ENCODE measurements around the gene MEF2C. TPM values are rescaled to one million over a fixed set of nuclear protein-coding genes. Genes with fewer than 3 reads are reported as not detected.
"Not testable (repeated sequence)": the region's sequence is repeated elsewhere in the genome, so short reads cannot be mapped to it uniquely, and the experiment has no call there.

The MEF2C gene
- total RNA-seq, 2 donors from 2014 or later = 94.0 to 104 TPM

GRCh38 chr5:88861231-88861630, 21.8 kb downstream of the MEF2C start:
- DNase-seq (ENCODE audit: low spot score) (no peak), ATAC-seq (ENCODE audit: insufficient number of reproducible peaks, low FRiP score, low read depth) (no peak)
- Histone ChIP-seq H3K27me3 (replicated peaks; ENCODE audit: insufficient read depth) (no peaks in the 10 kb centered on the region), H3K36me3 (peaks cover 6% of the 10 kb centered on the region), H3K9me3 (no peaks in the 10 kb centered on the region), H3K27ac (peak overlapping the region; percentile 2 to 62), H3K4me3 (no peak overlapping the region), H3K4me1 (ENCODE audit: control insufficient read depth in 1 of 2, low read depth in 2 of 2) (peaks cover 17 to 29% of the 10 kb centered on the region in 2 donors)
- TF ChIP-seq CTCF (IDR thresholded peaks at IDR 0.05) = no peak

- peak overlapping the region; percentile 42 for H3K4me3 ChIP-seq
These were observed 22.5 kb downstream of the MEF2C start for GRCh38 chr5:88860501-88860900.

GRCh38 chr5:88858392-88858791, 24.6 kb downstream of the MEF2C start:
- peaks cover 27 to 35% of the 10 kb centered on the region in 2 donors for H3K4me1 ChIP-seq (ENCODE audit: control insufficient read depth in 1 of 2, low read depth in 2 of 2)
- DNase-seq (ENCODE audit: low spot score) (no peak), ATAC-seq (ENCODE audit: insufficient number of reproducible peaks, low FRiP score, low read depth) (no peak)
- no peak for TF ChIP-seq CTCF (IDR thresholded peaks at IDR 0.05)
- no peaks in the 10 kb centered on the region for H3K27me3 ChIP-seq (replicated peaks; ENCODE audit: insufficient read depth)
- peaks cover 6% of the 10 kb centered on the region for H3K36me3 ChIP-seq
- no peaks in the 10 kb centered on the region for H3K9me3 ChIP-seq
- no peak overlapping the region for H3K27ac ChIP-seq
- no peak overlapping the region for H3K4me3 ChIP-seq

More at GRCh38 chr5:88860501-88860900, 22.5 kb downstream of the MEF2C start:
- Histone ChIP-seq H3K4me1 (ENCODE audit: control insufficient read depth in 1 of 2, low read depth in 2 of 2) (peaks cover 17 to 29% of the 10 kb centered on the region in 2 donors), H3K36me3 (peaks cover 6% of the 10 kb centered on the region), H3K27me3 (replicated peaks; ENCODE audit: insufficient read depth) (no peaks in the 10 kb centered on the region), H3K27ac (peak overlapping the region; percentile 2 to 62), H3K9me3 (no peaks in the 10 kb centered on the region)
- no peak for DNase-seq (ENCODE audit: low spot score)
- no peak for ATAC-seq (ENCODE audit: insufficient number of reproducible peaks, low FRiP score, low read depth)
- TF ChIP-seq CTCF (IDR thresholded peaks at IDR 0.05) = no peak

- ATAC-seq (ENCODE audit: insufficient number of reproducible peaks, low FRiP score, low read depth); H3K4me3 ChIP-seq; H3K36me3 ChIP-seq; H3K9me3 ChIP-seq; H3K27me3 ChIP-seq (replicated peaks; ENCODE audit: insufficient read depth); DNase-seq (ENCODE audit: low spot score); H3K27ac ChIP-seq: not testable (repeated sequence)
- H3K4me1 ChIP-seq (ENCODE audit: control insufficient read depth in 1 of 2, low read depth in 2 of 2) = peaks cover 21 to 22% of the 10 kb centered on the region in 2 donors
These were observed 26.6 kb downstream of the MEF2C start for GRCh38 chr5:88856381-88856780.

DNA sequence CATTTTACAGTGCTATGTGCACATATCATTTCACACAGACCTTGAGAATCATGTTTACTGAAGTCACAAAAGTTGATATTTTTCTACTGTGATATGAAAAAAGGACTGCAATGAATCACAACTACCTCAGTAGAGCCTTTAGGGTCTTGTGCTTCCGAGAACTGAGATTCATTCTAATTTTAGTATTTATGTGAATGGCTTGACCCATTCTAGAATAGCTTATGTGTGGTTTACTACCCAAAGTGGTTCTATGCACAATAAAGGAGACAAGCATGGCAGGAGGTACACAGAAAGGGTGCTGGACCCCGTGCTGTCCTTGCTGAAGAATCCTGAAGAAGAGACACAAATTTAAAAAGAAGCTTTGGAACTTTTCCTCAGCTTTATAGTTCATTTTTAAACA, 28.2 kb downstream of the MEF2C start:
- H3K27me3 ChIP-seq (replicated peaks; ENCODE audit: insufficient read depth) = no peaks in the 10 kb centered on the region
- H3K4me1 ChIP-seq (ENCODE audit: control insufficient read depth in 1 of 2, low read depth in 2 of 2) = peaks cover 6 to 12% of the 10 kb centered on the region in 2 donors
- DNase-seq (ENCODE audit: low spot score) = no peak
- no peaks in the 10 kb centered on the region for H3K9me3 ChIP-seq
- H3K27ac ChIP-seq = peak overlapping the region in 1 of 2 donors; percentile 21
- H3K4me3 ChIP-seq = no peak overlapping the region
- H3K36me3 ChIP-seq = peaks cover 6% of the 10 kb centered on the region
- TF ChIP-seq CTCF (IDR thresholded peaks at IDR 0.05) = no peak
- ATAC-seq (ENCODE audit: insufficient number of reproducible peaks, low FRiP score, low read depth) = no peak

DNA sequence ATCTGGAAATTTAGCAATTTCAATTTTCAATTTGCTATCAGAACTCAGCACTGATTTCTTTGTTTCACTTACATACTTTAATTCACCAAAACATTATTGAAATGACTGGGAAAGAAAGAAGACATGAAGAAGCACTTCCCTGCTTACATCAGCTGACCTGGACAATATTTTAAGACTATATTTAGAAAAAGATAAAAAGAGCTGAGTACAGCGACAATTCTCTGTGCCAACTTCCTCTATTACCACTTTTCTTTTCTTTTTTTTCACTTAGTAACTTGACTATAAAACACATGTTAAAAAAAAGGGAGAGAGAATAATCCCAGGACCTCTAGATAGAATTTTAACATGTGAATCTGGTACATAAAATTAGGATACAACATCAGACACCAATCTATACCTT, 35.6 kb downstream of the MEF2C start:
- TF ChIP-seq CTCF (IDR thresholded peaks at IDR 0.05) = no peak
- peaks cover 22 to 40% of the 10 kb centered on the region in 2 donors for H3K4me1 ChIP-seq (ENCODE audit: control insufficient read depth in 1 of 2, low read depth in 2 of 2)
- ATAC-seq (ENCODE audit: insufficient number of reproducible peaks, low FRiP score, low read depth) = no peak
- H3K27me3 ChIP-seq (replicated peaks; ENCODE audit: insufficient read depth) = no peaks in the 10 kb centered on the region
- no peak overlapping the region for H3K27ac ChIP-seq
- no peaks in the 10 kb centered on the region for H3K36me3 ChIP-seq
- no peak for DNase-seq (ENCODE audit: low spot score)
- no peak overlapping the region for H3K4me3 ChIP-seq
- no peaks in the 10 kb centered on the region for H3K9me3 ChIP-seq
